HPDE6-E6E7 (cell line): Measurements from ENCODE around the gene OR2AK2.

Source experiments
- DNase-seq: peaks from one replicate; pipeline ENCODE4 v3.0.0; 2011; ENCODE audit warnings: missing footprints; ENCODE audit errors: extremely low spot score

The OR2AK2 gene, protein sequence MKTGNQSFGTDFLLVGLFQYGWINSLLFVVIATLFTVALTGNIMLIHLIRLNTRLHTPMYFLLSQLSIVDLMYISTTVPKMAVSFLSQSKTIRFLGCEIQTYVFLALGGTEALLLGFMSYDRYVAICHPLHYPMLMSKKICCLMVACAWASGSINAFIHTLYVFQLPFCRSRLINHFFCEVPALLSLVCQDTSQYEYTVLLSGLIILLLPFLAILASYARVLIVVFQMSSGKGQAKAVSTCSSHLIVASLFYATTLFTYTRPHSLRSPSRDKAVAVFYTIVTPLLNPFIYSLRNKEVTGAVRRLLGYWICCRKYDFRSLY

DNA sequence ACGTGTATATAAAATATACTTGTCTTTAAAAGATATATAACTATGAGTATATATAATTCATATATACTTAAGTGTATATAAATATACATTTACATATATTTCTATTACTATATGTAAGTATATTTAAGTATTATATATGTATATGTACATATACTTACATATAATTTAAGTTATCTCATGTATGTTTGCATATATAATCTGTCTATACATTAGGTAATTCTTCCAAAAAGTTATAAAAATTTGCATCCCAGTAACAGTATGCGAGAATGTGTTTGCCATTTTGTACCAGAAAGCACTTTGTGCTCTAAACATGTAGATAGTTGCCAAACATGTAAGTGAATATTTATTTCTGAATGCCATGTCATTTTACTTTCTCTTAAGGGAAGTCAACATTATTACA, at the start of gene OR2AK2:
Gene OR2AK2 (plus strand): TSS at position 301 of the 400 bp plus-strand sequence. CDS start 144 bp downstream, outside the sequence.
- DNase-seq, result no peak

DNA sequence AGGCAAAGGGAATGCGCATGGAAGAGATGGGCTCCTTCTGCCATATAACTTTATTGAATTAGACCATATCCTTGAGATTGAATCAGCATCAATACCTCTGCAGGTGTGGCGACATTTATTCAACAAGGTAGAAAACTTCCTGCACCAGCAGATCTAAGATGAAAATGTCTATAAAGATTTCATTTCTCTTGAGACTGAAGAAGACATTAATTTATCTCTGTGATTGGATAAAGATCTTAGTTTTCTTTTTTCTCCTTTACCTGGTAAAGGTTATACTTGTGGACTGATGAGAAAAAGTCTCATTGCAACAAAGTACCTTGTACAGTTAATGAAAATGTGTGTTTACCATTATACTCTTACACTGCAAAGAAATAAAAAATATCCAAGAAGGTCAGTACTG, 45.1 kb upstream of the OR2AK2 start, which contains the start of gene OR2T8:
Gene OR2T8 (plus strand): TSS at position 301 of the 400 bp plus-strand sequence. CDS start 766 bp downstream, outside the sequence.
- no peak for DNase-seq

DNA sequence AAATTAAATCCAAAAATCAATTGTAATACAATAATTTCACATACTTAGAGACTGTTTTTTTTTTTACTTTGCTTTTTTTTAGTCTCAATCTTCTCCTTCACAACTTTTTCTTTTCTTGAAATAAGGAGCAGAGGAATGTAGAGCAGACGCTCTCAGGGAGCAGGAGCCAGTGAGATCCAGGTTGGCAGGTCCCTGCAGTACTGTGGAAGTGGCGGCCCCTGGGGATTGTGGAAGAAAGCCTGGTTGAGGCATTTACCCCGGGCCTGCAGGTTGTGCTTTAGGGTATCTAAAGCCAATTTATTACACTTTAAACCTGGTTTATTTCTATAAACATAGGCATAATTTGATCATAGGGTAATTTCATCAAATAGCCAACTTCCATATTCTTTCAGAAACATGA, 41.1 kb upstream of the OR2AK2 start:
- no peak for DNase-seq

DNA sequence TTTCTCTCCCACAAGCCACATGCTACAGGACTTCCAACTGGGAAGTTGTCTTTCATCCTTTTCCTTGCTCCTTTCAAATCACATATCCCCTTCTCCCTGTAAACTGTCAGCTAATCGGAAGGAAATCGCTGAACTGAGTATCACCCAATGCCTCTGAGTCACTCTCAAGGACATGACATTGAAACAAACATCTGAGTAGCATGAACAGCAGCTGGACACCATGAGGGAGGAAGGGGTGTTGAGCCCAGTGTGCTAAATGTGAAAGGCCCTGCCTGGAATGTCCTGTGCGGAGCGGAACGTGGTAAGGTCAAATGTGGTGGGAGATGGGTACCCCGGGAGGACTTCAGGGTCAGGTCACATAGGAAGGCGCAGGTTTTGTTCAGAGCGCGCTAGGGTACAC, 40.2 kb upstream of the OR2AK2 start, which contains the start of gene OR2AJ1:
Gene OR2AJ1 (plus strand): TSS at position 22 of the 400 bp plus-strand sequence. CDS start 8,880 bp downstream, outside the sequence.
- DNase-seq, result no peak

DNA sequence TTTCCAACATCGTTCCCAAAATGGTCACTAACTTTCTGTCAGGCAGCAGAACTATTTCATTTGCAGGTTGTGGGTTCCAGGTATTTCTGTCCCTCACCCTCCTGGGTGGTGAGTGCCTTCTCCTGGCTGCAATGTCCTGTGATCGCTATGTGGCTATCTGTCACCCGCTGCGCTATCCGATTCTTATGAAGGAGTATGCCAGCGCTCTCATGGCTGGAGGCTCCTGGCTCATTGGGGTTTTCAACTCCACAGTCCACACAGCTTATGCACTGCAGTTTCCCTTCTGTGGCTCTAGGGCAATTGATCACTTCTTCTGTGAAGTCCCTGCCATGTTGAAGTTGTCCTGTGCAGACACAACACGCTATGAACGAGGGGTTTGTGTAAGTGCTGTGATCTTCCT, 31.0 kb upstream of the OR2AK2 start:
- DNase-seq, result no peak

DNA sequence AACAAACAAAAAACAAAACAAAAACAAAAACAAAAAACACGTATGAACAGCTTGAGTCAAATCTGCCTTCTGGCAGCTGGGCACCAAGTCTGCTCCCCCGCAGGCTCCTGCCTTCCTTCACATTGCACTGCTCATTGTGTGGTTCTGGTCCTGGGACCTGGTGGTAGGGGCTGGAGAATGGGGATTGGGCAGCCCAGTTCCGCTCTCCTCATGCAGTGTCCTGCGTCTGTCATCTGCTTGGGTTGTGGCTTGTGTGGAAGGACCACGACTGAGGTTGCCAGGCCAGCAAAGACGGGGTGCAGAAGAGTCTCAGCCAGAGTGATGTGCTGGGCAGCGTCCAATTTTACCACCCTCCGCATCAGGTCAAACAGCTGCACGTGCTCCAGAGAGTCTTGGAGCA, 29.3 kb upstream of the OR2AK2 start:
- DNase-seq, result no peak

DNA sequence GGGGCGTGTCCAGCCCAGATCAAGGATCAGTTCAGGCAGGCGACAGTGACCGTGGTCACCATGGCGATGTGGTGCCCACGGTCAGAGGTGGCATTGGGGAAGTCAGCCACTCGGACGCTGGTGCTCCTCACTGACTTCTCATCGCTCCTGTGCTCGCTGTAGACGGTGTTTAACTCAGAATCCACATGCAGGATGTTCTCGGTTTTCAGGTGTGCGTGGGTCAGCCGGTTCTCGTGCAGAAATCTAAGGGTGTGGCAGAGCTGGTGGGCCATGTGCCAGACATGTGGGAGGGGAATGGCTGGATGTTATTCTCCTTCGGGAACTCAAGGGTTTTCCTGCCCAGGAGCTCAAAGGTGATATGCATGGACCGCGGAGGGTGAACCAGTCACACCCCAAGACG, 28.6 kb upstream of the OR2AK2 start:
- DNase-seq, result no peak

DNA sequence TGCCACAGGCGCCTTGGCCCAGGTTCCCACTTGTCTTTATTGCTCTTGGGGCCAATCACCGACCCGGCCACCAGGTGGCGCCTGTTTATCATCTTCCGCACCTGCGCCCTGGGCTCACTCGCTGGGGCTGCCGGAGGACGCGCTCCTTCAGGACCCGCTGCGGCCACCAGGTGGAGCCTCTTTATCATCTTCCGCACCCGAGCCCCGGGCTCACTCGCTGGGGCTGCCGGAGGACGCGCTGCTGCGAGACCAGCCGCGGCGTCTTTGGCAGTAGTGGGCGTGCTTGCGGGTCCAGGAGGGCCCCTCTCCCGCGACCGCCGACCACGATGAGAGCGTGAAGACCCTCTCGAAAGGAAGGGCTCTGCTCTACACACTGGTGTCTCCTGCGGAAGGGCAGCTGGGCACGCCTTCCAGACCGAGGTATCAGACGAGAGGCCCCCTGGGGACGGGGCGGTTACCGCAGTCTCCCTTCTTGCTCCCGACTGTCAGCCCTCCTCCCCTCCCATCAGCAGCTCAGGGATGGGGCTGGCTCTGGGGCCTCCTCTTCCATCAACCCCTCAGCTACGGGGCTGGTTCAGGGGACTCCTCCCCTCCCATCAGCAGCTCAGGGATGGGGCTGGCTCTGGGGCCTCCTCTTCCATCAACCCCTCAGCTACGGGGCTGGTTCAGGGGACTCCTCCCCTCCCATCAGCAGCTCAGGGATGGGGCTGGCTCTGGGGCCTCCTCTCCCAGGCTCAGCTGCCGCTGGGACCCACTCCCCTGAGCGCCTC, 27.9 kb upstream of the OR2AK2 start:
- peak; percentile 50 for DNase-seq

DNA sequence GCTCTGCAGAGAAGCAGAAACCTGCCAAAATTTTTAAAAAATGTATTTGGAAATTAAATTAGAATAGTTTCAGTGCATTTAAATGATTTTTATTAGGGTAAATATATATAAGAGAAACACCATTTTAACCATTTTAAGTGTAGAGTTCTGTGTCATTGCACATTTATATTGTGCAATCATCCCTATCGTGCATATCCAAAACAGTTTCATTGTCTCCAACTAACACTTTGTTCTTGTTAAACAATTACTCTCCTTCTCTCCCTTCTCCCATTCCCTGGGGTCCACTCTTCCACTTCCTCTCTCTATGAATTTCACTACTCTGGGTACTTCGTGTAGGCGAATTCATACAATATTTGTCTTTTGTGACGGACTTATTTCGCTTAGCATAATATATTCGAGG, 22.4 kb upstream of the OR2AK2 start:
- DNase-seq, result no peak

DNA sequence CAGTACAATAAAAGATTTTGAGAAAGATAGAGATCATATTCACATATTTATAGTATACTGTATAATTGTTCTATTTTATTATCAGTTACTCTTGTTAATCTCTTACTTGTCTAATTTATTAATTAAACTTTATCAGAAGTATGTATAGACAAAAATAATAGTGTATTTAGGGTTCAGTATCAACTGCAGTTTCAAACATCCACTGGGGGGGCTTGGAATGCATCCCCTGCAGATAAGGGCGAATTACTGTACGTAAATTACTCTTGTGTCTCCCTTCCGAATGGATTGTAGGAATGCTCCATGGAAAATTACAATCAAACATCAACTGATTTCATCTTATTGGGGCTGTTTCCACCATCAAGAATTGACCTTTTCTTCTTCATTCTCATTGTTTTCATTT, 16.5 kb upstream of the OR2AK2 start, which contains the start of gene OR2L8:
Gene OR2L8 (plus strand): TSS at position 301 of the 400 bp plus-strand sequence. CDS start 0 bp downstream, at position 301.
- no peak for DNase-seq

DNA sequence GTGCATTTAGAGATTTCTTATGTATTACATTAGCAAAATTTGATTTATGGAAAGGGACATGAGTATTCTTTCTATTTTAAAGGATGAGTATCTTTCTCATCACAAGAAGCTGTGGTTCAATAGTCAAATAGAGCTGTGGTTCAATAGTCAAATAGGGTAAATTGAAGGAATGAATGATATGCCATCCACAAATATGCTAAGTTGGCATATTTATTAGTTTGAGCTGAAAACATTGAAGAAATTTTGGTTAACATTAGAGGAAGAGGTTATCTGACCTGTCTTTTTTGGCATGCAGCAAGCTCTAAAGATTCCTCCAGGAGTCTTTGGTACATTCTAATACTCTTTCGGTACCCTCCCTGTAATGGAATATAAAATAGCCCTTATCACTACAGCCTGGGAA, 11.6 kb upstream of the OR2AK2 start:
- no peak for DNase-seq

DNA sequence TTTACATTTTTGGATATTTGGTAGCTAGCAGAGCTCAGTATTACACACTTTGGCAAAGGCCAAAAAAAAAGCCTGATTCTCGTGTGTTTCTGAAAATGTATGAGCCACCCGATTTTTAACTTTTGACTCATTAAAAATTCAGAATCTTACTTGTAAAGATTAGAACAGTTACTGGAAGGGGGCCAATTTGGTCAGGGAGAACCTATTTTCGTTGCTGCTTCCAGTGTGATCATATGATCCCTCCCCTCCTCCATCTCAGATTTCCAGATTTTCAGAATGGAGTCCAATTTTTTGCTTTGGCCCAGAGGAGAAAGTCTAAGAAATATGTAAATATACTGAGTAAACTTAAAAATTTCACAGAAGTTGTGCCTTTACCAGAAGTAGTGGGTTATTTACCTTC, 3.2 kb upstream of the OR2AK2 start:
- DNase-seq, result no peak

DNA sequence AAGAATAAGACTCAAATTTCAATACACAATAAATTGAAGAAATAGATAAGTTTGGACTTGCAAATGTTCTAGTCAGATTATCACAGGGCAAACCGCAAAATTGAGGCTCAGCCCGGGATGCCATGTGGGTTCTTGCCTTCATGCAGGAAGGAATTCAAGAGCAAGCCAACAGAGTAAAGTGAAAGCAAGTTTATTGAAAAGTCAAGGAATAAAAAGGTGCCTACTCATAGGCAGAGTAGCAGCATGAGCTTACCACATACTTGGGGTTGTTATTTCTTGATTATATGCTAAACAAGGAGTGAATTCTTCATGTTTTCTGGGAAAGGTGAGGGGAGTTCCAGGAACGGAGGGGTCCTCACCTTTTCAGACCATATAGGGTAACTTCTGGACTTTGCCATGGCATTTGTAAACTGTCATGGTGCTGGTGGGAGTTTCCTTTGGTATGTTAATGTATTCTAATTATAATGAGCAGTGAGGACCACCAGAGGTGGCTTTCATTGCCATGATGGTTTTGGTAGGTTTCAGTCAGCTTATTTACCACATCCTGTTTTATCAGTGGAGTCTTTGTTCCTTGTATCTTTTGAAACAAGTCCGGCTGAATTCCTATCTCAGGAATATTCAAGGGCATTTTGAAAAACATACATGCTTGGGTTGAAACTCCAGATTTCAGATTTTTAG, 2.0 kb upstream of the OR2AK2 start:
- DNase-seq, result no peak

DNA sequence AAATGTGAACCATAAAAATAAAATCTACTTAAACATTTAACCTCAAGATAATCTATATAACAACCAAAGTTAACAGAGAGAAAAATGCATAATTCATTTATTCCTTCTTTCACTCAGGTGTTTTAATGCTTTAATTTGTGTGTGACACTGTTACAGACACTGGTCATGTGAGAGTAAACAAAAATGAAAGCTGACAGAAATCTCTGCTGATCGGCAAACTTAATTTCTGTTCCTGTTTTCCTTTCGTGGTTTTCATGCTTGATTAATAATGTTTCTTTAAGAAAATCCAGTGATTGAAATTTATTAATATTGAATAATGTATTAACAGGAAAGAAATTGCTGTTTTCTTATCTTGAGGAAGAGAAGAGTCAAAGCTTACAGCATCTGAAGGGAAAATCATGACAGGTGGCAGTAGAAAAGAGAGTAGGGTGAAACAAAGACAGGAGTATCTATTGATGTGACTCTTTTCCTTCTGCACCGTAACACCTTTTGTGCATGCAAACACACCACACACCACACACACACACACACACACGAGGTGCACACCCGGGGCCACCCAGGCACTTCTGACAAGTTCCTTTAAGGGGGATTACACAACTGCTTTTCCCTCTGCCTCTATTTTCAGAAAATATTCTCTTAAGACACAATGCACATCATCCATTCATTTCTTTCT, 1.6 kb downstream of the OR2AK2 start:
- DNase-seq, result no peak

DNA sequence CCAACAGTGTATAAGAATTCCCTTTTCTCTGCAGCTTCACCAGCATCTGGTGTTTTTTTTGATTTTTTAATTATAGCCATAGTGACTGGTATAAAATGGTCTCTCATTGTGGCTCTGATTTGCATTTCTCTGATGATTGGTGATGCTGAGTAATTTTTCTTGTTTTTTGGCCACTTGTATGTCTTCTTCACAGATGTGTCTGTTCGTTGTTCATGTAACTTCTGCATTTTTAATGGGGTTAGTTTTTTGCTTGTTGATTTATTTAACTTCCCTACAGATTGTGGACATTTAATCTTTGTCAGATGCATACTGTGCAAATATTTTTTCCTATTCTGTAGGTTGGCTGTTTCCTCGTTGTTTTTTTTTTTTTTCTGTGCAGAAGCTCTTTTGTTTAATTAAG, 28.0 kb downstream of the OR2AK2 start:
- DNase-seq, result no peak

DNA sequence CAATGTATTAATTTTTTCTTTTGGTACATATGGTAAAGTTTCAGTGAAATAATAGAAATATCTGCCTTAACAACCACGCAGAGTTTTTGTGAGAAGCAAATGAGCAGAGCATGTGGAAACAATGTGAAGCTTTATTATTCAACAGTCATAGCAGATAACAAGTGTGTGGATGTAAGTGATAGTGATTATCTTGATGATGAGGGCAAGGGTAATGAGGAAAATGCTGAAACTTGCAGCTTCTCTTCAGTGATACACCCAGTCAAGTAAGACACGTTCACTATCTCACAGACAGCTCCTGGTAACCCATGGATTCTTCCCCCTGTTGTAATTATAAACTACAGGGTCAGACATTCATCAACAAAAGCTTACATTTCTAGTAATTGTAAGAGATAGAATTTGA, 33.8 kb downstream of the OR2AK2 start:
- no peak for DNase-seq

DNA sequence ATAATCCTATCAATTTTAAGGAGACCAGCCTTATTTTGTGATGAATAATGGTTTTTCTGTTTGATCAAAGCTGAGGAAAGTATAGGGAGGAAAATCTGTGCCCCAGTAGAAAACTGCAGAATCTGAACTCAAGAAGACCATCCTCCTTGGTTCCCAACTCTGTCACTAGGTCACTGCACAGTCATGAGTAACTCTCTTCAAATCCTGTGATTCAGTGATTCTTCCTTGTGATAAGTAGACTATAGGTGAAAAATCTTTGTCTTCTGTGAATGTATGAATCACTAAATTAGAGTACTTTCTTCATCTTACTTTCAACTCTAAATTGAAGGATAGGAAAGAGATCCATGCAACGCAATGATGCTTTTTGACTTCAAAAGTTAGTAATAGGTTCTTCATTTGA, 35.1 kb downstream of the OR2AK2 start:
- no peak for DNase-seq

DNA sequence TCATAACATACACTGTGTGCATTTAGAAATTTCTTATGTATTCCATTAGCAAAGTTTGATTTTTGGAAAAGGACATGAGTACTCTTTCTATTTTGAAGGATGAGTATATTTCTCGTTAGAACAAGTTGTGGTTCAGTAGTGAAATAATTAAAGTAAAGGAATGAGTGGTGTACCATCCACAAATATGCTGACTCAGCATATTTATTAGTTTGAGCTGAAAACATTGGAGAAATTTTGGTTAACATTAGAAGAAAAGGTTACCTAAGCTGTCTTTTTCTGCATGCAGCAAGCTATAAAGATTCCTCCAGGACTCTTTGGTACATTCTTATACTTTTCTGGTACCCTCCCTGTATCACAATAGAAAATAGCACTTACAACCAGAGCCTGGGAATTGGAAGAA, 42.7 kb downstream of the OR2AK2 start:
- DNase-seq, result no peak

DNA sequence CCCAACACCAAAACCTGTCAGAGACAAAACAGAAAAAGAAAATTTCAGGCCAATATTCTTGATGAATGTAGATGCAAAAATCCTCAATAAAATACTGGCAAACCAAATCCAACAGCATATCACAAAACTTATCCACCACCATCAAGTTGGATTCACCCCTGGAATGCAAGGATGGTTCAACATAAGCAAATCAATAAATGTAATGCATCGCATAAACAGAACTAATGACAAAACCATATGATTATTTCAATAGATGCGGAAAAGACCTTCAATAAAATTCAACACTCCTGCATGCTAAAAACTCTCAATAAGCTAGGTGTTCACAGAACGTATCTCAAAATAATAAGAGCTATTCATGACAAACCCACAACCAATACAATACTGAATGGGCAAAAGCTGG, 44.6 kb downstream of the OR2AK2 start:
- no peak for DNase-seq

DNA sequence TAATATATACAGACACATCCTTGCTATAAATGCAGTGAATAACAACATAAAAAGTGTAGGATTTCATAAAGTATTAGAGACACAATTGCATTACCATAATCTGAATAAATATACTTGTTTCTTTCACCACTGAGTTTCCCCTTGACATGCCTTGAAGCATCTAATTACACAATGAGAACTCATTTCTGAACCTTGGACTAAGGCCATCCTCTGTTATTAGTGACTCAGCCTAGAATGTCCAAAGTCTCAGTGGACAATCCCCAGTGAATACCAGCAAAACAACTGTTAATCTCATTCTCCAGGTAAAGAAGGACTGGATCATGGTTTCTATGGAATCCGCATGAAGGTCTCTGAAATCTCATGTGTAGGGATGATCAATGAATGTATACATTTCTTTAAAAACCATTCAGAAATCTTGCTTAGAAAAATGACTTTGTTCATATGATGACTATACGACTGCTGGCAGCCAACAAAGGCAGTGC, 48.2 kb downstream of the OR2AK2 start, which contains the start of gene OR2L5:
Gene OR2L5 (plus strand): TSS at position 432 of the 482 bp plus-strand sequence. CDS start 8,288 bp downstream, outside the sequence.
- no peak for DNase-seq

DNA sequence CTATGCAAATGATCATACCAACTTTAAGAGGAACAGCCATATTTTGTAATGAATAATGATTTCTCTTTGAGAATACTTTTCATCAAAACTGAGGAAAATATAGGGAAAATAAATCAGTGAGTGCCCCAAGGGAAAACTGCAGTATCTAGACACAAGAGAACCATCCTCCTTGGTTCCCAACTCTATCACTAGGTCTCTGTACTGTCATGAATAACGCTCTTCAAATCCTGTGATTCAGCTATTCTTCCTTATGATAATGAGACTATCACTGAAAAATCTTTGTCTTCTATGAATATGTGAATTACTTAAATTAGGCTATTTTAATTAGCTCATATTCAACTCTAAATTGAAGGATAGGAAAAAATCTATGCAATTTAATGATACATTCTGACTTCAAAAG, 50.8 kb downstream of the OR2AK2 start:
- no peak for DNase-seq
